ENCODE measurements around the gene MAP3K3. TPM values are rescaled to one million over a fixed set of nuclear protein-coding genes. Genes with fewer than 3 reads are reported as not detected.

MAP3K3 gene
- total and polyA plus RNA-seq, 10 of the 15 experiments (the other 5 are each of a cell fraction or from before 2014, with no cell fraction given), result 1.6 to 24.1 (median 15.0) TPM

- Histone ChIP-seq H3K9me3 (replicated peaks; ENCODE audit: control insufficient read depth, insufficient read depth, low read length) (no peaks in the 10 kb centered on the region), H3K36me3 (ENCODE audit: control insufficient read depth in 2 of 2, insufficient read depth in 2 of 2, low read length in 1 of 2) (peaks cover 6 to 8% of the 10 kb centered on the region in 2 experiments), H3K4me1 (ENCODE audit: control insufficient read depth, insufficient read depth, low read length) (no peaks in the 10 kb centered on the region), H3K27me3 (replicated peaks in 1 of 2; ENCODE audit: control insufficient read depth in 2 of 2, insufficient read depth in 2 of 2, low read length in 1 of 2) (no peaks in the 10 kb centered on the region), H3K79me2 (ENCODE audit: control insufficient read depth, insufficient read depth, low read length) (no peaks in the 10 kb centered on the region), H3K27ac (ENCODE audit: control insufficient read depth, insufficient read depth) (no peak overlapping the region), H3K4me2 (ENCODE audit: control insufficient read depth, insufficient read depth) (no peak overlapping the region), H4K20me1 (ENCODE audit: control insufficient read depth, insufficient read depth) (no peaks in the 10 kb centered on the region), H3K4me3 (no peak overlapping the region), H2AFZ (ENCODE audit: control insufficient read depth, low read depth, low read length) (no peak overlapping the region), H3K9ac (ENCODE audit: control insufficient read depth, insufficient read depth, low read length) (no peak overlapping the region)
- SMC1A ChIA-PET (ENCODE audit: uncharacterized antibody, unreplicated experiment), result interaction anchor here (1.1 to 1.5 kb wide), 3 partner anchors 8 to 63 kb away, joined by 5 to 9 read pairs (median 5); partner anchors contain the start of gene MAP3K3
- intact Hi-C loops (cut with micrococcal nuclease; ENCODE audit: unreplicated experiment), result no loop called here
- POLR2A ChIA-PET, result interaction anchor here (0.8 kb wide), 1 partner anchor 9 kb away, joined by 3 read pairs; no protein-coding TSS in a partner anchor
- RAD21 ChIA-PET (ENCODE audit: unreplicated experiment), result interaction anchor here (1.1 kb wide), 1 partner anchor 60 kb away, joined by 3 read pairs; no protein-coding TSS in a partner anchor
- CTCF ChIA-PET, result interaction anchor here (0.9 to 2.7 kb wide), 2 partner anchors 12 to 26 kb away, joined by 3 to 6 read pairs; no protein-coding TSS in a partner anchor
- TF ChIP-seq ZBED1 (IDR thresholded peaks at IDR 0.05; ENCODE audit: borderline replicate concordance) (no peak), CHD4 (IDR thresholded peaks at IDR 0.05) (no peak), ZNF384 (IDR thresholded peaks at IDR 0.05; ENCODE audit: borderline replicate concordance, low read depth, low read length) (no peak)
- TF ChIP-seq, protein P1, sequence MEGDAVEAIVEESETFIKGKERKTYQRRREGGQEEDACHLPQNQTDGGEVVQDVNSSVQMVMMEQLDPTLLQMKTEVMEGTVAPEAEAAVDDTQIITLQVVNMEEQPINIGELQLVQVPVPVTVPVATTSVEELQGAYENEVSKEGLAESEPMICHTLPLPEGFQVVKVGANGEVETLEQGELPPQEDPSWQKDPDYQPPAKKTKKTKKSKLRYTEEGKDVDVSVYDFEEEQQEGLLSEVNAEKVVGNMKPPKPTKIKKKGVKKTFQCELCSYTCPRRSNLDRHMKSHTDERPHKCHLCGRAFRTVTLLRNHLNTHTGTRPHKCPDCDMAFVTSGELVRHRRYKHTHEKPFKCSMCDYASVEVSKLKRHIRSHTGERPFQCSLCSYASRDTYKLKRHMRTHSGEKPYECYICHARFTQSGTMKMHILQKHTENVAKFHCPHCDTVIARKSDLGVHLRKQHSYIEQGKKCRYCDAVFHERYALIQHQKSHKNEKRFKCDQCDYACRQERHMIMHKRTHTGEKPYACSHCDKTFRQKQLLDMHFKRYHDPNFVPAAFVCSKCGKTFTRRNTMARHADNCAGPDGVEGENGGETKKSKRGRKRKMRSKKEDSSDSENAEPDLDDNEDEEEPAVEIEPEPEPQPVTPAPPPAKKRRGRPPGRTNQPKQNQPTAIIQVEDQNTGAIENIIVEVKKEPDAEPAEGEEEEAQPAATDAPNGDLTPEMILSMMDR (IDR thresholded peaks at IDR 0.05 in 2 of 3, conservative IDR thresholded peaks at IDR 0.05 in 1 of 3; ENCODE audit: control insufficient read depth in 2 of 3, extremely low read depth in 1 of 3, insufficient read depth in 1 of 3, low read depth in 3 of 3, low read length in 3 of 3), result no peak
- DNase-seq (ENCODE audit: low read depth, low spot score) (no peak), FAIRE-seq (no peak), ATAC-seq (no peak)
- 97% methylated on average over 2 of the region's 2 CpGs for WGBS (ENCODE audit: insufficient coverage, insufficient replicate concordance, low lambda C conversion rate, missing lambda C conversion rate)
- in situ Hi-C loops (cut with MboI), result no loop called here
- BruUV-seq (replicated peaks), result no TSS peak
These were observed 62.8 kb downstream of the MAP3K3 start for GRCh38 chr17:63685041-63685440.

Data from GM12878 (cell line).